GM04504 (cell line): ENCODE measurements around the gene PAGE1.
"Not testable (repeated sequence)": the region's sequence is repeated elsewhere in the genome, so short reads cannot be mapped to it uniquely, and the experiment has no call there.

Experiments used
- DNase-seq: peaks from one replicate; pipeline ENCODE4 v3.0.0-alpha.2; 2012; ENCODE audit warnings: low read depth

The PAGE1 gene, protein sequence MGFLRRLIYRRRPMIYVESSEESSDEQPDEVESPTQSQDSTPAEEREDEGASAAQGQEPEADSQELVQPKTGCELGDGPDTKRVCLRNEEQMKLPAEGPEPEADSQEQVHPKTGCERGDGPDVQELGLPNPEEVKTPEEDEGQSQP

GRCh38 chrX:49695276-49696180 lies at the start of gene PAGE1:
TSS of gene PAGE1 (minus strand) at chrX:49695984. CDS start at chrX:49694770, 1,214 bp downstream.
- no peak for DNase-seq

- DNase-seq, result not testable (repeated sequence)
Measured at GRCh38 chrX:49741501-49741900, 45.7 kb upstream of the PAGE1 start.

- no peak for DNase-seq
Measured at GRCh38 chrX:49727847-49728246, 32.1 kb upstream of the PAGE1 start.

GRCh38 chrX:49726966-49727365 lies 31.2 kb upstream of the PAGE1 start:
- DNase-seq, result no peak

GRCh38 chrX:49725923-49726904 lies 30.4 kb upstream of the PAGE1 start:
- DNase-seq, result no peak

- DNase-seq, result no peak
Measured at GRCh38 chrX:49725401-49725800, 29.6 kb upstream of the PAGE1 start.

GRCh38 chrX:49720106-49720505 lies 24.3 kb upstream of the PAGE1 start:
- DNase-seq, result not testable (repeated sequence)

DNA sequence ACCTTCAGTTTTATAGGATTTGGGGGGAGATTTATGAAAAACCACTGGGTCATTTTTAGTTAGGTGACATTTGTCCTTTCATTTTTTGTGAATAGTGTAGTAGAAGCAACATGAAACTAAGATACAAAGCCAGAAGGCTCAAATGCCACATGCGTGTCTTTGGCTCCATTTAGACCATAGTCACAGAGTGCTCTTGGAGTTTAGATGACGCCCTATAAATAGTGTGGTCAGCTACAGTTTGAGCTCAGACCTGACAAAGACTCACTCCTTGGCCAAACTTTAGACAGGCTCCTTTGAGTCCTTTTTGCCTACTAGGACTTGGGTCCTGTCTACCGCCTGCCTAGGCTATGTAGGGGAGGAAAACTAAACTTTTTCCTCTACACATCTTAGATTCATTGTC lies 16.8 kb upstream of the PAGE1 start:
- DNase-seq, result no peak

- DNase-seq, result no peak
Measured at GRCh38 chrX:49710744-49711319, 15.0 kb upstream of the PAGE1 start.

DNA sequence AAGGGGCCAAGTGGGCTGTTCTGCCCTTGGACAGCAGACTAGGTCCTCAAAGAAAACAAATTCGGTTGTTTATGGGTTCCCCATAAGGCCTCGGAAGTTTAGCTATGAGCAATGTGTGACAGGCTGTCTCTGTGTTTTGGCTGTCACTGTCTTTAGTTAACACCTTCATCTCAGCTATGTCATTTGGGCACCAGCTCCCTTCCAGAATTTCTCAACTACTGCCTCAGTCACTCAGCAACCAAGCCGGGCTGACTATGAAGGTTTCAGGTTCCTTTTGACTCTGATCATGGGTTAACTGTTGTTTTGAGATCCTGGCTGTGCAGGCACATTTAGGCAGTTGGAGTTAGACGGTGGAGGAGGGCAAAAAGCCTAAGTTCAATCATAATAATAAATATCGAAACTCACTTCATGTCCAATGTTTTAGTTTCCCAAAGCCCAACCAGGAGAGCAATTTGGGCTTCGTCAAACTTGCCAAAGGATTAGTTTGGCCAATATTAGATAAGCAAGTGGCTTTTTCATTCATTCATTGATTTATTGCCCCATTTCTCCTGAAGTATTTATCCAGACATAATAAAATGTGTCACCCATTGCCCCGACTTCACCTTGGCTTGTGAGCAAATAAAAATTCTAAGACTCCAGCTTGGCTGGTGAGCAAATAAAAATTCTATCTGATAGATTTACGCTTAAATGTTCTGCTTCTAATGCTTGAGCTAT lies 9.1 kb upstream of the PAGE1 start:
- no peak for DNase-seq

DNA sequence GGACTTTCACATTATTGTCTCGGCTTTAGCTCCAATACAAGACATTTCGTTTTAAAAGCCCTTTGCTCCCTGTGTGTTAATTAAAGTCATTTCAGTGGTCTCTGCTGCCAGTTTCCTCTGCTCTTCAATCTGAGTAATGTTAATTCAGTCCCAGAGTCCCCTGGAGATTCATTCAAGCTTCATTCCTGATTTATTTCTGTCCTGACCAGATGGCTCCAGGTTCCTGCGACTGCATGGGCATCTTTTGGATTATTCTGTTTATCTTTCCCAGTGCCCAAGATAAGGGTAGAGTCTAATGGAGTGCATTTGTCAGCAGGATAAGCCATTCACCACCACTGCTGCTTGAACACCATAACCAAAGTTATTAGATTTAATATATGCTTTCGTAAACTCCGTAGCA lies 6.1 kb upstream of the PAGE1 start:
- DNase-seq, result no peak

GRCh38 chrX:49701323-49701722 lies 5.5 kb upstream of the PAGE1 start:
- no peak for DNase-seq

- no peak for DNase-seq
Measured at GRCh38 chrX:49675075-49675719, 20.6 kb downstream of the PAGE1 start.

- DNase-seq, result no peak
Measured at GRCh38 chrX:49673394-49673793, 22.4 kb downstream of the PAGE1 start.

DNA sequence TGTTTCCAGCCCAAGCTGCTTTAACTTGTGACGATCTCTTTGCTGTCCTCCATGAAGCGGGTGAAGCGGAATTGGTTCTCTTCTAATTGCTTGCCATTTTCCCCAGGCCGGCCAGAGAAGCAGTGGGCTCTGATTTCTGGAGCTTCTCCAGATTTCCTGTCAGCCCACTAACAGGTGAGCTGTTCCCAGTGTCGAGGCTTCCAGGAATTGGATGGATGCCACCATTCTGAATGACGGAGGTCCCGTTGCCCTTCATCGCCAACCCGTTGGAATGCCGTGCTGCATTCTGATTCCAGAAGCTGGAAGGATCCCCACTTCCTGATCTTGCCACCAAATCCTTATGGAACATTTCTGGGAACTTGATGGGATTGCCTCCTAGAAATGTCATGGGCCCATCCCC lies 31.0 kb downstream of the PAGE1 start:
- no peak for DNase-seq

GRCh38 chrX:49661881-49662280 lies 33.9 kb downstream of the PAGE1 start:
- DNase-seq, result no peak

DNA sequence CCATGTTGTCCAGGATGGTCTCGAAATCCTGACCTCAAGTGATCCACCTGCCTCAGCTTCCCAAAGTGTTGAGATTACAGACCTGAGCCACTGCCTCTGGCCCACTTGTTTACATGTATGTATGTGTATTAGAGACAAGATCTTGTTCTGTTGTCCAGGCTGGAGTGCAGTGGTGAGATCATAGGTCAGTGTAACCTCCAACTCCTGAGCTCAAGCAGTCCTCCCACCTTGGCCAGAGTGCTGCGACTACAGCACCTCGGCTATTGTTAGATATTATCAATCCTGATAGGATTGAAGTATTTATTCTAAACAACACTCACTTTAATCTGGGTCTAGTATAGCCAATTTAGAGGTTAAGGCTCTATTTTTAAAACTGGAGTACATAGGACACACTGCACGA lies 36.0 kb downstream of the PAGE1 start:
- DNase-seq, result no peak

- no peak for DNase-seq
Measured at GRCh38 chrX:49656533-49656932, 39.3 kb downstream of the PAGE1 start.

DNA sequence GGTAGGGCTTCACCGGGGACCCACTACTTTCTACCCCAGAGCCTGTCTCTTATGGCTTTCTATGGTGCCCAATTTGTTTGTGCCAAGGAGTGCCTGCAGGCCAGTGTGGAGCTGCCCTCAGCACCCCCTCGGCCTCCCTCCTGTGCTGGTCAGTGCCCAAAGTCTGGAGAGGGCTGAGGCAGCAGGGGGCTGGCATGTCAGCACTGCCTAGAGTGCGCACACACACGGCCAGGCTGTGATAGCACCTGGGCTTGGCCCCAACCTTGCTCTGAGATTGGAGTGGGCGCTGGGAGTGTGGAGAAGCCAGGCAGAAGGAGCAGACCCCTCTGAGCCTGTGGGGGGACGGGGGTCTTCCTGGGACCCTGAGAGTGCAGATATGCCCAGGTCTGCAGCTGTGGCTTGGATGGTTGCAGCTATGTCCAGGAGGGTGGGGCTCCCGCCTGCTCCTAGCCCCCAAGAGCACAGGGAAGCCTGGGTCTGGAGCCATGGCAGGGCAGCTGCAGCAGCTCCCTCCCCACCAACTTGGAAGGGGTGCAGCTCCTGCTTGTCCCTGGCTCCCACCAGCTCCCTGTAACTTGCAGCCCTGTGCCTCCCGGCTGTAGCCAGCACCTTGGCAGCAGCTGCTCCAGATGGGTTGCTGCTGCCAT lies 50.7 kb downstream of the PAGE1 start:
- DNase-seq, result no peak
